ENCODE data around the gene NEUROD2. TPM values are rescaled to one million over a fixed set of nuclear protein-coding genes. Genes with fewer than 3 reads are reported as not detected.

Gene NEUROD2
- total RNA-seq, 1 donor from 2014 or later = not detected

DNA sequence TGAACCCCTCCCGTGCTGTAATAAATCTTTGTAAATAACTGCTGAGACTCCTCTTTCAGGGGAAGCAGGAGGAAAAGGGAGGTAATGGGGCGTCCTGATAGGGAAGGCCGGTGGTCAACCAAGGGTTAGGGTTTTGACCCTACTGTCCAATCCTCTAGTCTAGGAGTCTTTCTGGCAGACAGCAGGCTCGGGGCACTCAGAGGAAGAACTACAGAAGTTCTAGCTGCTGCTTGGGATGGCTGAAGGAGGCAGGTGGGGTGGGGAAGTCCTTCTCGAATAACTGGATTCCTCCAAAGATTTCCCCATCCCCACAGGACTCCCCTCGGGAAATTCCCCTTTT lies 28.8 kb upstream of the NEUROD2 start:
- intact Hi-C loops (cut with micrococcal nuclease) = loop anchor here (2.0 to 10.0 kb wide), 5 partner anchors 51 to 346 kb away; partner anchors contain the start of genes MIEN1, PGAP3 and PSMD3

DNA sequence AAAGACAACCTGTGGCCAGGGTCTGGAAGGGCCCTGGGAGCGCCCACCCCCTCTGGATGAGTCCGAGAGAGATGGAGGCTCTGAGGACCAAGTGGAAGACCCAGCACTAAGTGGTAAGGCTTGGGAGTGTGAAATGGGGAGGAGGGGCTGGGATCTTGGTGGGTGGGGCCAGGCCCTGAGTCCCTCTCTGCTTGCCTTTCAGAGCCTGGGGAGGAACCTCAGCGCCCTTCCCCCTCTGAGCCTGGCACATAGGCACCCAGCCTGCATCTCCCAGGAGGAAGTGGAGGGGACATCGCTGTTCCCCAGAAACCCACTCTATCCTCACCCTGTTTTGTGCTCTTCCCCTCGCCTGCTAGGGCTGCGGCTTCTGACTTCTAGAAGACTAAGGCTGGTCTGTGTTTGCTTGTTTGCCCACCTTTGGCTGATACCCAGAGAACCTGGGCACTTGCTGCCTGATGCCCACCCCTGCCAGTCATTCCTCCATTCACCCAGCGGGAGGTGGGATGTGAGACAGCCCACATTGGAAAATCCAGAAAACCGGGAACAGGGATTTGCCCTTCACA lies 28.0 kb upstream of the NEUROD2 start:
- intact Hi-C loops (cut with micrococcal nuclease) = loop anchor here (2.0 to 10.0 kb wide), 5 partner anchors 52 to 347 kb away; partner anchors contain the start of genes MIEN1, PGAP3 and PSMD3

DNA sequence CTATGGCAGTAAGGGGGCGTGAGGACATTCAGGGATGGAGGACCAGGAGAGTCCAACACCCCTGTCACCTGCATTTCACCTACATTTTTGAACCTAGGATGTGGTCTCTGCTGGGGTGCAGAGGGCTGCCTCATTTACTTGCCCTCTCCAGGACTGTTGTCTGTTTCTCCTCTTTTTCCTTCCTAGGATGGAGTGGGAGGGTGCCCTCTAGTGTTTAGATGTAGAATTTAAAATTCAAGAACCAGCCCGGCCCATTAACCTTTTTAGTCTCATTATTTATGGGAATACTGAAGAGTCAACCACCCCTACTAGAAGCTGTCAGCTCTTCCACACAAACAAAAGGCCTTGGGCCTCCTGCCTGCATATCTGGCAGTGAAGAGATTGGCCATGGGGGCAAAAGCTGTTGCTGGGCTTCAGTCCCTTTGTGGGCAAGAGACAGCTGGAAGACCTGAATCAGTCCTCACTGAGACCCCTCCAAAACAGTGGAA lies 26.7 kb upstream of the NEUROD2 start:
- intact Hi-C loops (cut with micrococcal nuclease) = loop anchor here (10.0 kb wide), 1 partner anchor 320 kb away; no protein-coding TSS in a partner anchor

DNA sequence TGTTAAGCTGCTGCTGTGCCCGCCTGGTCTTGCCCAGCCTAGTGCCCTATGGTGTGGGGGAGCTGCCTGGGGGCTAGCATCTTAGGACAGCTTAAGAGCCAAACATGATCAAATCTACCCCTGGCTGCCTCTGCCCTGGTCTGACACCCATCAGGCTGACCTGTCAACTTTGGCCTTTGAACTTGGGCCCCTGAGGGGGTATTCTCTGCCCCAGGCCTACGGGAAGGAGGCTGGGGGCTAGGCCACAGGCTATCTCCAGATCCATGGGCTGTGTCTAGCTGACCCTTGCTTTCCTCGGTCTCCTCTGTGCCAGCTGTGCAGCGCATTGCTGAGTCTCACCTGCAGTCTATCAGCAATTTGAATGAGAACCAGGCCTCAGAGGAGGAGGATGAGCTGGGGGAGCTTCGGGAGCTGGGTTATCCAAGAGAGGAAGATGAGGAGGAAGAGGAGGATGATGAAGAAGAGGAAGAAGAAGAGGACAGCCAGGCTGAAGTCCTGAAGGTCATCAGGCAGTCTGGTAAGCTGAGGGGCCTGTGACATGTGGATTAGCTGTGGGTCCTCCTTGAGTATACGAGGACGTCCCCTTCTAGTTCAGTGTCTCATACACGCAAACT lies 26.0 kb upstream of the NEUROD2 start:
- intact Hi-C loops (cut with micrococcal nuclease) = loop anchor here (10.0 kb wide), 1 partner anchor 321 kb away; no protein-coding TSS in a partner anchor

- intact Hi-C loops (cut with micrococcal nuclease) = loop anchor here (10.0 kb wide), 1 partner anchor 322 kb away; no protein-coding TSS in a partner anchor
Measured at GRCh38 chr17:39632153-39632941, 24.6 kb upstream of the NEUROD2 start.

GRCh38 chr17:39631403-39631802 lies 23.7 kb upstream of the NEUROD2 start:
- intact Hi-C loops (cut with micrococcal nuclease) = loop anchor here (10.0 kb wide), 1 partner anchor 323 kb away; no protein-coding TSS in a partner anchor

DNA sequence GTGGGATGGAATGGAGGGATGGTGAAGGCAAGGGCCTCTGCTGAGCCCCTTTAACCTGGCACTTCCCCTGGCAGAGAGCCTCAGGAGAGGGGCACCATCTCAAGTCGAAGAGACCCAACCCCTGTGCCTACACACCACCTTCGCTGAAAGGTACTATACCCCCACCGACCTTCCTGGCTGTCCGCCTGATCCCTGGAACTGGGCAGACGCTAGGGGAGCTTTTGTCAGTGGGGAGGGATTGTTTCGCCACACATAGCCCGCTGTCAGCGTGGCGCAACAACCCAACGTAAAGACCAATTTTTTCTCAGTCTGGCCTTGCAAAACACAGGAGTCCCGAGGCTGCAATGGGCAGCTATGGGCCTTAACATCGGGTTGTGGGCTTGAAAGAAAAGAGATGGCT lies 22.2 kb upstream of the NEUROD2 start:
- intact Hi-C loops (cut with micrococcal nuclease) = loop anchor here (10.0 kb wide), 1 partner anchor 325 kb away; no protein-coding TSS in a partner anchor

GRCh38 chr17:39629494-39629880 lies 21.8 kb upstream of the NEUROD2 start:
- intact Hi-C loops (cut with micrococcal nuclease) = no loop called here

GRCh38 chr17:39628655-39629493 lies 21.2 kb upstream of the NEUROD2 start:
- intact Hi-C loops (cut with micrococcal nuclease) = no loop called here

DNA sequence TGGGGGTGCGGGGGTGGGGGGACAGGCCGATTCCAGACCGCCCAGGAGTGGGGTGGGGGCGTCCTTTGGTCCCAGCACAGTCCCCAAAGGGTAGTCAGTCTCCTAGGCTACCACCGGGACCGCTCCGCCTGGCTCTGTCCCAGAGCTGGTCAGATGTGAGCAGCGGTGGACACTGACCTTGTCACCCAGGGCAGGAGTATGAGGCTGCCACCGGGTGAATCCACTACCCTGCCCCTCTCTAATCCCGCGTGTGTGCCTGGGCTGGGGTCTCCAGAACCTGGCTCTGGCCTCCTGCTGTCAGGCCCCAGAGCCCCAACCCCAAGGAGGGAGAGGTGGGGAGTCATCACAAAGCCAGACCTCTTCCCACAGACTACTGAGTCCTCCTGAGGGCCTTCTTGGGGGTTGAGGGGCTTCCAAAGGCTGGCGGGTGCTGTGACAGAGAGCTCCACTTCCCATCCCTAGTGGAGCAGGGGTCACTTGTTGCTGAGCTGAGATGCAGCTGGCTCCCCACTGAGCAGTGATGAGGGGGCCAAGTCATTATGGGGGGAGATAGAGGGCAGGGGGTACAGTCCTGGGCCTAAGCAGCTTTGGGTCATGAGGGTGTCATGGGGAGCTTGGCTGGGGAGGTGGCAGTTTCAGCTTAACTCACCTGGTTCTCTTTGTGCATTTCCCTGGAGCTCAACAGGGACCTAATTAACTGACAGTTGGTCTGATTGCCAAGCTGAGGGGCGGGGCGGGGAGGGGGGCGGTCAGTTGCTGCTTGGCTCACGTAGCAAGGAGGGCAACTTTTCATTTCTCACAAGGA lies 20.2 kb upstream of the NEUROD2 start:
- intact Hi-C loops (cut with micrococcal nuclease) = no loop called here

- intact Hi-C loops (cut with micrococcal nuclease) = no loop called here
Measured at GRCh38 chr17:39627047-39627711, 19.5 kb upstream of the NEUROD2 start.

DNA sequence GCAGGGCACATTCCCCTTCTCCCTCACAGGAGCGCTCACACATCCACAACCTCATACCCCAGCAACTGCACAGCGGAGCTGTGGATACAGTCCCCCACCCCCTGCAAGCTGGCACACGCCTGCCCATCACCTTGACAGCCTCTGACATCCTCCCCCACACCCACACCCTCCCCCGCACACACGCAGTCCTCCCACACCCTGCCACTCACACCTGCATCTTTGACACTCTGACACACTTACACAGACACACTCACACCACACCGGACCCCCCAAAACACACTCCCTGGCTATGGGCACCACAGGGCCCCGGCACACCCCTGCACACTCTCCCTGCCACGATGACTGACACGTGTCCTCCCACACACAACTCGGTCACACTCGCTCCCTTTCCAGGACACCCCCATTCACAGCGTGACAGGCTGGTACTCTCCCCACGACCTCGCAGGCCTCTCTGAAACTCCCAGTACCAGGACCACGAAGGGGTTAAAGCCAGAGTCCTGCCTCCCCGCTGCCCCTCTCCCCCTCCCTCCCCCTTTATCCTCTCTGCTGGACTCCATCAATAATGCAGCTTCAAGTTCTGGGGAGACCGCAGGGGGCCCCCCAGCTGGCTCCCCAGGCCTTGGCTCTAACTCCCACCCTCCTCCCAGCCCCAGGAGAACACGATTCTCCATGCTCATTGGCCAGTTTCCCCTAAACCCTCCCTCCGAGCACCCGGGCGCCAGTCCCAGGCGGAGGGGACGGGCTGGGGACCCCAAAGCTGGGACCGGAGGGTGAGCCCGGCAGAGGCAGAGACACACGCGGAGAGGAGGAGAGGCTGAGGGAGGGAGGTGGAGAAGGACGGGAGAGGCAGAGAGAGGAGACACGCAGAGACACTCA lies 18.7 kb upstream of the NEUROD2 start, which contains the start of gene PPP1R1B:
TSS of gene PPP1R1B (plus strand) at position 782 of the 876 bp plus-strand sequence. CDS start 441 bp downstream, outside the sequence.
- intact Hi-C loops (cut with micrococcal nuclease) = no loop called here

DNA sequence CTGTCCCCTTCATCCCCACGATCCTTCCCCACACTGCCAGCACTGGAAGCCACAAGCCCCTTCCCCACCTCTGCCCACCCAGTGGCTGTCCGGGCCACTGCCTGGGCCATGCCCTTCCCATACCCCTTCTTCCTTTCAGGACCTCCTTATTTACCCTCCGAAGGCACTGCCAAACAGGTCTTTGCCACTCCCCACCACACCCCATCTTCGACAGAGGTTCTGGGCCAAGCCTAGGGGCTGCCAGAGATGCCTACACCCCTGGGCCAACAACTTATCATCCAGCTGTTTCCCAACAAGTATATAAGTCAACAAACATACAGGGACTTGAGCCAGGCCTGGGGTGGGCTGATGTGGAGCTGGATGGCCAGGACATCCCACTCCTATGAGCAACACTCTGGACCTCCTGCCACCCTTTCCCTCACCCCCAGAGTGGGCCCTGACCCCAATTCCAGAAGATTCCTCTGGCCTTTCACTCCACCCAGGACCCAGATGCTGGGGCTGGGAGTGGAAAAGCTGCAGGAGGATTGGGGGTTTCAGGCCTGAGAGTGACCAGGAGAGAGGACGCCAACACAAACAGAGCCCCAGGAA lies 17.6 kb upstream of the NEUROD2 start:
- intact Hi-C loops (cut with micrococcal nuclease) = no loop called here

DNA sequence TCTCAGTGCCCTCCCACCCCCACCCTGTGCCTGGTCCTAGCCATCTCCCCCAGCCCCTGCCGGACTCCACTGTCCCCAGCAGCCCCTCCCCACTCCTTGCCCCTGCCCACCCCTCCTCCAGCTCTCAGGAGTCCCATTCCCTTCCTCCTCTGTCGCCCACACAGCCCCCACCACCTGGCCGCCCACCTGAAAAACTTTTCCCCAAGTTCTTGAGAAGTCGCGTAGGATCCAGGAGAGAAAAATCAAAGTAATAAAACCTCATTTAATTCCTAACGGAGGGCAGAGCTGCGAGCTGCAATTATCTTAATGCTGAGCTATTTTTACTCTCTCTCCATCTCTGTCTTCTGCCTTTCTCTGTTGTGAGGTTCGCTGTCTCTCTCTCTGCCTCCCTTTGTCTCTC lies 16.6 kb upstream of the NEUROD2 start:
- intact Hi-C loops (cut with micrococcal nuclease) = no loop called here

DNA sequence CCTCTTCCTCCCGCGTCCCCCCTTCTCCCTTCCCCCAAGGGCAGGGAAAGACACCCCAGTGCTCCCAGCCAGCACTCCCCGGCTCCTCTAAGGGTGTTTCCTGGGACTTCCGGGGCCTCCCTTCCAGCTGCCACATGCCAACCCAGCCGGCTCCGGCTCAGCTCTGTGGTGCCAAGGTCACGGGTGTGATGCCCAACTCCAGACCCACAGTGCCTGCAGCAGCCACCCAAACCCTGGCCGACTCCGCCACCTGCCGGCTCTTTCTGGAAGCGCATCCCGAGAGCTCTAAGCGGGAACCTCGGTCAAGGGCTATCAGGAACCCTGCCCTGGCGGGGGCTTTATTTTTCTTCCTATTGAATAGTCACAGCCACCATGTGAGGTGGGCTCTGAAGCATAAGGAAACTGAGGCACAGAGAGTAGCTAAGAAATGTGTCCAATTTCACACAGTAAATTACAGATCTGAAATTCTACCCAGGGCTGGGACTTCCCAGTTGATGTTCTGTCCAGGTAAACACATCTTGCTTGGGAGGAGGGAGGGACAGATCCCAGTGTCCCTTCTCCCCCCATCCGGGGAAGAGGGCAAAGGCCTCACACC lies 15.7 kb upstream of the NEUROD2 start:
- intact Hi-C loops (cut with micrococcal nuclease) = loop anchor here (1.0 kb wide), 1 partner anchor 75 kb away; no protein-coding TSS in a partner anchor

- intact Hi-C loops (cut with micrococcal nuclease) = loop anchor here (1.0 kb wide), 5 partner anchors 74 to 405 kb away; partner anchors contain the start of genes IKZF3 and PSMD3
Measured at GRCh38 chr17:39622380-39623006, 14.8 kb upstream of the NEUROD2 start.
